Measurements from ENCODE around the gene STARD9. TPM values are rescaled to one million over a fixed set of nuclear protein-coding genes. Genes with fewer than 3 reads are reported as not detected.

The STARD9 gene
- total RNA-seq, 1 experiment from 2014 or later, result 0.86 TPM

DNA sequence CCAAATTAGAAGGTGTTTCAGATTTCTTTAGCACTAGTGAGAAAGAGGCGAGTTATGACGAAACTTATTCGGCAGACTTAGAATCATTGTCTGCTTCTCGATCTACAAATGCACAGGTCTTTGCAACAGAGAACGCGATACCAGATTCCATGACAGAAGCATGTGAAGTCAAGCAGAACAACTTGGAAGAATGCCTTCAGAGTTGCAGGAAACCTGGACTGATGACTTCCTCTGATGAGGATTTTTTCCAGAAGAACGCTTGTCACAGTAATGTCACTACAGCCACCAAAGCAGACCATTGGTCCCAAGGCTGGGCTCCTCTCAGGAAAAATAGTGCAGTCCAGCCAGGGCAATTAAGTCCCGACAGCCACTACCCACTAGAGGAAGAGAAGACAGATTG lies 110.9 kb downstream of the STARD9 start:
- Mint-ChIP-seq H3K4me1 (ENCODE audit: low read depth, unreplicated experiment) (no peaks in the 10 kb centered on the region), H3K27me3 (ENCODE audit: insufficient read depth, unreplicated experiment) (peaks cover 6% of the 10 kb centered on the region), H3K27ac (ENCODE audit: unreplicated experiment) (no peak overlapping the region), H3K36me3 (ENCODE audit: insufficient read depth, unreplicated experiment) (no peaks in the 10 kb centered on the region), H3K4me3 (ENCODE audit: unreplicated experiment) (no peak overlapping the region), H3K9me3 (ENCODE audit: unreplicated experiment) (no peaks in the 10 kb centered on the region)
- ChIA-PET POLR2A (no interaction called here), CTCF (no interaction called here)
- Histone ChIP-seq H3K4me3 (ENCODE audit: low read depth, low read length) (no peak overlapping the region), H3K4me1 (no peaks in the 10 kb centered on the region), H3K27me3 (replicated peaks; ENCODE audit: control insufficient read depth, insufficient read depth, low read length) (no peaks in the 10 kb centered on the region), H3K36me3 (ENCODE audit: control insufficient read depth, insufficient read depth, low read length) (no peaks in the 10 kb centered on the region), H3K9me3 (no peaks in the 10 kb centered on the region)
- BruUV-seq (replicated peaks), result no TSS peak
- TF ChIP-seq, protein P1, sequence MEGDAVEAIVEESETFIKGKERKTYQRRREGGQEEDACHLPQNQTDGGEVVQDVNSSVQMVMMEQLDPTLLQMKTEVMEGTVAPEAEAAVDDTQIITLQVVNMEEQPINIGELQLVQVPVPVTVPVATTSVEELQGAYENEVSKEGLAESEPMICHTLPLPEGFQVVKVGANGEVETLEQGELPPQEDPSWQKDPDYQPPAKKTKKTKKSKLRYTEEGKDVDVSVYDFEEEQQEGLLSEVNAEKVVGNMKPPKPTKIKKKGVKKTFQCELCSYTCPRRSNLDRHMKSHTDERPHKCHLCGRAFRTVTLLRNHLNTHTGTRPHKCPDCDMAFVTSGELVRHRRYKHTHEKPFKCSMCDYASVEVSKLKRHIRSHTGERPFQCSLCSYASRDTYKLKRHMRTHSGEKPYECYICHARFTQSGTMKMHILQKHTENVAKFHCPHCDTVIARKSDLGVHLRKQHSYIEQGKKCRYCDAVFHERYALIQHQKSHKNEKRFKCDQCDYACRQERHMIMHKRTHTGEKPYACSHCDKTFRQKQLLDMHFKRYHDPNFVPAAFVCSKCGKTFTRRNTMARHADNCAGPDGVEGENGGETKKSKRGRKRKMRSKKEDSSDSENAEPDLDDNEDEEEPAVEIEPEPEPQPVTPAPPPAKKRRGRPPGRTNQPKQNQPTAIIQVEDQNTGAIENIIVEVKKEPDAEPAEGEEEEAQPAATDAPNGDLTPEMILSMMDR (IDR thresholded peaks at IDR 0.05; ENCODE audit: insufficient read depth in 1 of 2, low read depth in 1 of 2, low read length in 1 of 2, severe bottlenecking in 1 of 2, unreplicated experiment in 1 of 2), result no peak
- intact Hi-C loops (cut with micrococcal nuclease; ENCODE audit: unreplicated experiment), result no loop called here
- DNase-seq, result no peak

DNA sequence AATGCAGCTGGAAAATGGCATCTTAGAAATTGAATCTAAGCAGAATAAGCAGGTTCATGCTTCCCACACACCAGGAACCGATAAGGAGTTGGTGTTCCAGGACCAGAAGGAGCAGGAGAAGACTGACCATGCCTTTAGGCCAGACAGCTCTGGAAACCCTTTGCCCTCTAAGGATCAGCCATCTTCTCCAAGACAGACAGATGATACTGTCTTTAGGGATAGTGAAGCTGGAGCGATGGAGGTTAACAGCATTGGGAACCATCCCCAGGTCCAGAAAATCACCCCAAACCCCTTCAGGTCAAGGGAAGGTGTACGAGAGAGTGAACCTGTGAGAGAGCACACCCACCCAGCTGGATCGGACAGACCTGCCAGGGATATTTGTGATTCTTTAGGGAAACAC lies 112.3 kb downstream of the STARD9 start:
- Histone ChIP-seq H3K4me1 (no peaks in the 10 kb centered on the region), H3K36me3 (ENCODE audit: control insufficient read depth, insufficient read depth, low read length) (no peaks in the 10 kb centered on the region), H3K27me3 (replicated peaks; ENCODE audit: control insufficient read depth, insufficient read depth, low read length) (no peaks in the 10 kb centered on the region), H3K4me3 (ENCODE audit: low read depth, low read length) (no peak overlapping the region), H3K9me3 (no peaks in the 10 kb centered on the region)
- intact Hi-C loops (cut with micrococcal nuclease; ENCODE audit: unreplicated experiment), result no loop called here
- ChIA-PET POLR2A (no interaction called here), CTCF (no interaction called here)
- peaks cover 6% of the 10 kb centered on the region for H3K27me3 Mint-ChIP-seq (ENCODE audit: insufficient read depth, unreplicated experiment)
- H3K4me3 Mint-ChIP-seq (ENCODE audit: unreplicated experiment), result no peak overlapping the region
- no peak overlapping the region for H3K27ac Mint-ChIP-seq (ENCODE audit: unreplicated experiment)
- H3K36me3 Mint-ChIP-seq (ENCODE audit: insufficient read depth, unreplicated experiment), result no peaks in the 10 kb centered on the region
- no peaks in the 10 kb centered on the region for H3K4me1 Mint-ChIP-seq (ENCODE audit: low read depth, unreplicated experiment)
- H3K9me3 Mint-ChIP-seq (ENCODE audit: unreplicated experiment), result no peaks in the 10 kb centered on the region
- no TSS peak for BruUV-seq (replicated peaks)
- no peak for DNase-seq
- TF ChIP-seq, protein P1 (IDR thresholded peaks at IDR 0.05; ENCODE audit: insufficient read depth in 1 of 2, low read depth in 1 of 2, low read length in 1 of 2, severe bottlenecking in 1 of 2, unreplicated experiment in 1 of 2), result no peak

DNA sequence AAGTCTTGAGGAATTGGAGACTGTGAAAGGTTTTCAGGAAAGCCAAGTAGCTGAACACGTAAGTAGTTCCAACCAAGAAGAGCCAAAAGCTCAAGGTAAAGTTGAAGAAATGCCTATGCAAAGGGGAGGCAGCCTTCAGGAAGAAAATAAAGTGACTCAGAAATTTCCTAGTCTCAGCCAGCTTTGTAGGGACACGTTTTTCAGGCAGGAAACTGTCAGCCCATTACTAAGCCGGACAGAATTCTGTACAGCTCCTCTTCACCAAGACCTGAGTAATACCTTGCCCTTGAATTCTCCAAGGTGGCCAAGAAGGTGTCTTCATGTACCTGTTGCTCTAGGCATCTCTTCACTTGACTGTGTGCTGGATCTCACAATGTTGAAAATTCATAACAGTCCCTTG lies 112.9 kb downstream of the STARD9 start:
- Mint-ChIP-seq H3K36me3 (ENCODE audit: insufficient read depth, unreplicated experiment) (no peaks in the 10 kb centered on the region), H3K27me3 (ENCODE audit: insufficient read depth, unreplicated experiment) (peaks cover 6% of the 10 kb centered on the region), H3K9me3 (ENCODE audit: unreplicated experiment) (no peaks in the 10 kb centered on the region), H3K27ac (ENCODE audit: unreplicated experiment) (no peak overlapping the region), H3K4me1 (ENCODE audit: low read depth, unreplicated experiment) (no peaks in the 10 kb centered on the region), H3K4me3 (ENCODE audit: unreplicated experiment) (no peak overlapping the region)
- ChIA-PET CTCF (no interaction called here), POLR2A (no interaction called here)
- Histone ChIP-seq H3K4me1 (no peaks in the 10 kb centered on the region), H3K36me3 (ENCODE audit: control insufficient read depth, insufficient read depth, low read length) (no peaks in the 10 kb centered on the region), H3K4me3 (ENCODE audit: low read depth, low read length) (no peak overlapping the region), H3K9me3 (no peaks in the 10 kb centered on the region), H3K27me3 (replicated peaks; ENCODE audit: control insufficient read depth, insufficient read depth, low read length) (no peaks in the 10 kb centered on the region)
- intact Hi-C loops (cut with micrococcal nuclease; ENCODE audit: unreplicated experiment), result no loop called here
- TF ChIP-seq, protein P1 (IDR thresholded peaks at IDR 0.05; ENCODE audit: insufficient read depth in 1 of 2, low read depth in 1 of 2, low read length in 1 of 2, severe bottlenecking in 1 of 2, unreplicated experiment in 1 of 2), result no peak
- BruUV-seq (replicated peaks), result no TSS peak
- no peak for DNase-seq
